HG02610 (cell line): ENCODE data around the gene CBFB.
A peak's percentile ranks its signal among the peaks of the same experiment; 100 is the strongest.
"Not testable (repeated sequence)": the region's sequence is repeated elsewhere in the genome, so short reads cannot be mapped to it uniquely, and the experiment has no call there.

ENCODE experiments used
- ATAC-seq: cut with Tn5 transposase; IDR thresholded peaks from one replicate; pipeline ENCODE4 v1.9.1; 2021; ENCODE audit warnings: mild to moderate bottlenecking, moderate library complexity; ENCODE audit not compliant: unreplicated experiment

Gene CBFB

DNA sequence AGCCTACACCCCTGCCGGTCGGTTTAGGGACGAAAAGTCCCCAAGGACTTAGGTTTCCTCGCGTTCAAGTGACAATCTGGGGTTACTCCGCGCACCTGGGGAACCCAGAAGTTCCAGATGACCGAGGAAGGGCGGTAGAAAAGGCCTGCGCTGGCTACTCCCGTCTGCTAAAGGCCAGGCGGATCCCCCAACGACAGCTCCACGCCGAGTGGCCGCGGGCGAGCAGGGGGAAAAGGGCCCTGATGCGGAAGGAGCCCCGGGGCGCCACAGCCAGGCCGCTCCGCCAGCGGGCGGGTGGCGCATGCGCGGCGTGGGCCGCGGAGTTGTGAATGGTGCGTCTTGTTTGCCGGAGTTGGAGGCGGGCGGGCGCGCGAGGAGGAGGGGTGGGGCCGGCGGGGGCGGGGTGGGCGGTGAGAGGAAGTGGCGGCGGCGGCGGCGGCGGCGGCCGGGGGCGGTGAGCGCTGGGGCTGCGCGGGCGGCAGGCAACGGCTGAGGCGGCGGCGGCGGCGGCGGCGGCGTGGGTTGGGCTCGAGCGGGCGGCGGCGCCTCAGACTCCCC is at the start of gene CBFB:
TSS of gene CBFB (plus strand) at position 454 of the 558 bp plus-strand sequence. CDS start 259 bp downstream, outside the sequence.
- peak; percentile 76 for ATAC-seq

DNA sequence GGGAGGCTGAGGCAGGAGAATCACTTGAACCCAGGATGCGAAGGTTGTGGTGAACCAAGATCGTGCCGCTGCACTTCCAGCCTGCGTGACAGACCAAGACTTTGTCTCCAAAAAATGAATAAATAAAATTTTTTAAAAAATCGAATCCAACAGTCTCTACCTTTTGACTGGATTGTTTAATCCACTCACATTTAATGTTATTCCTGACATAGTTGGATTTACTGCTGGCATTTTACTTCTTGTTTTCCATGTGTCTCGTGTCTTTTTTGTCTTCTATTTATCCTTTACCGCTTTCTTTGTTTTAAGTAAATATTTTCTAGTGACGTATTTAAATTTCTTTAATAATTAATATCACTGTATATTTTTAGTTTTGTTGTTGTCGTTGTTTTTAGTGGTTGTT is 45.9 kb upstream of the CBFB start:
- no peak for ATAC-seq

DNA sequence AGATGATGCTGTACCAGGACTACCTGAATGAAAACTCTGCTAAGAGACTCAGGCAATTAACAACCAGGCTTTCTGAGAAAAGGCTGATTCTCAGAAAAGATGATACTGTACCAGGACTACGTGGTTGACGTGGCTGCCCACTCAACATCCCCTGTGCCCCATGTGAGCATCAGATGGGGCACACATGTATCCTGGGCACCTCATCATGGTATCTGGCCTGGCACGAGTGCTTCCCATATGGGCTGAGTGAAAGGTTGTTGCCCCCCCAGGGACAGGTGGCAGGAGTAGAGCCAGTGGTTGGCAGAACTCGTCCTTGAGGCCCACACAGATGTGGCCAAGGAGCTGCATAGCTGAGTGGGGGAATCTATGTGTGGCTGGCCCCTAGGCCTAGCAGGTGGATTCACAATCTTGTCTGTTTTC is 44.0 kb upstream of the CBFB start:
- ATAC-seq: no peak

DNA sequence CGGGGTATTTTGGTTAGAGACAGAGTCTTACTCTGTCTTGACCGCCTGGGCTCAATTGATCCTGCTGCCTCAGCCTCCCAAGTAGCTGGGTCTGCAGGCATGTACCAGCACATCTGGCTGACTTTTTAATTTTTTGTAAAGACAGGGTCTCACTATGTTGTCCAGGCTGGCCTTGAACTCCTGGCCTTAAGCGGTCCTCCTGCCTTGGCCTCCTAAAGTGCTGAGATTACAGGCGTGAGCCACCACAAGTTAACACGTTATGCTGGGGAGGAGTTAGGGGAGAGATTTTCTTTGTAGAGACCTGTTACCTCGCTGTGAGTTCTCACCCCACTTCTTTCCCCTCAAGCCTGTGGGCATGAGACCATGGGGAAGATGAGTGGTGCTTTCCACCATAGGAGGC is 42.4 kb upstream of the CBFB start:
- no peak for ATAC-seq

DNA sequence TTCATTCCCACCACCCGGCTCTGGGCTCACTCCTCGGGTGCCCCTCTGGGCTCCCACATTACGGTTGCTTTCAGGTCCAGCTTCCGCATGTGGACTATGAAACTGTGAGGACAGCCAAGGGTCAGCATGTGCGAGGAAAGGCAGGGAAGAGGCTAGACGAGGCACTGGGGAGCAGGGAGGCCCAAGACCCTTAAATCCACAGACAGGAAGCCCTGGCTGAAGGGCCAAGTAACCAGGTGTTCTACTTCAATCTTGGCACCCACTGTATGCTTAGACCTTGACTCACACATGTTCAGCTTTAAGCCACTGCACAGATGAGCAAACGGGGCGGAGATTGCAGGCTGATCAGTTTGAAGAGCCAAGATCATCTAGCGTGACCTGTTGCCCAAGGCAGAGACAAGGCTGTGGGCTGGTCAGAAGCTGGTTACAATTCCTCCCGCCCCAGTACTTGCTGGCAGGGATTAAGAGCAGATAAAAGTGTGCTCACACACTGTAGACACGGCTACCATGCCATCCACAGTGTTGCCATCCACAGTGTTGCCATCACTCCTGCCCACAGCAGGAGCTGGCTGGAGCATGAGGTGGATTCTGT is 40.7 kb upstream of the CBFB start, which contains the start of gene CES4A:
TSS of gene CES4A (plus strand) at position 393 of the 592 bp plus-strand sequence. CDS start at position 577, 184 bp downstream.
- no peak for ATAC-seq

DNA sequence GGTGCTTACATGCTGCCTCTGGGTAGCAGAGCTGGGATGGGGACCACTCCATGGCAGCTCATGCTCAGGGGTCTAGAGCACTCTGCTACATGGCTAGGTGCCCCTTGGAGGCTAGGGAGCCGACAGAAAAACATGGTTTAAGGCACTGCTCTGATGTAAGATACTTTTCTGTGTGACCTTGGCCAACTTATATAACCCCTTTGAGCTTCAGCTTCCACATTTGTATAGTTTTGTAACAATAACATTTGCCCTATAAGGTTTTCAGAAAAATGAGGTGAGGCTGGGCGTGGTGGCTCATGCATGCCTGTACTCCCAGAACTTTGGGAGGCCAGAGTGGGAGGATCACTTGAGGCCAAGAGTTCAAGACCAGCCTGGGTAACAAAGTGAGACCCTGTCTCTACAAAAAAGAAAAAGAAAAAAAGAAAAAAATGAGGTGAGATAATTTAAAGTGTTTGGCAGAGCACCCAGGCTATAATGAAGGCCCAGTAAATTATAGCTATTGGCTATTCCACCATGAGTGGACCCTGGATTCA is 37.3 kb upstream of the CBFB start:
- ATAC-seq: no peak

DNA sequence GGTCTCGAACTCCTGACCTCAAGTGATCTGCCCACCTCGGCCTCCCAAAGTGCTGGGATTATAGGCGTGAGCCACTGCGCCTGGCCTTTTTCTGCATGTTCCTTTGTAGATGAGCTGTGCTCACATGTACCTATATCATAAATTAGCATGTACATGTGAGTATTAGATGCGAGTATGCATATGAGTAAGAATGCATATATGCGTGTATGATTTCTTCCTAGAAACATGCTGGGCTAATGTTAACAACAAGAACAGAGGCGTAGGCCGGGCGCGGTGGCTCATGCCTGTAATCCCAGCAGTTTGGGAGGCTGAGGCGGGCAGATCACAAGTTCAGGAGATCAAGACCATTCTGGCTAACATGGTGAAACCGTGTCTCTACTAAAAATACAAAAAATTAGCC is 35.4 kb upstream of the CBFB start:
- not testable (repeated sequence) for ATAC-seq

DNA sequence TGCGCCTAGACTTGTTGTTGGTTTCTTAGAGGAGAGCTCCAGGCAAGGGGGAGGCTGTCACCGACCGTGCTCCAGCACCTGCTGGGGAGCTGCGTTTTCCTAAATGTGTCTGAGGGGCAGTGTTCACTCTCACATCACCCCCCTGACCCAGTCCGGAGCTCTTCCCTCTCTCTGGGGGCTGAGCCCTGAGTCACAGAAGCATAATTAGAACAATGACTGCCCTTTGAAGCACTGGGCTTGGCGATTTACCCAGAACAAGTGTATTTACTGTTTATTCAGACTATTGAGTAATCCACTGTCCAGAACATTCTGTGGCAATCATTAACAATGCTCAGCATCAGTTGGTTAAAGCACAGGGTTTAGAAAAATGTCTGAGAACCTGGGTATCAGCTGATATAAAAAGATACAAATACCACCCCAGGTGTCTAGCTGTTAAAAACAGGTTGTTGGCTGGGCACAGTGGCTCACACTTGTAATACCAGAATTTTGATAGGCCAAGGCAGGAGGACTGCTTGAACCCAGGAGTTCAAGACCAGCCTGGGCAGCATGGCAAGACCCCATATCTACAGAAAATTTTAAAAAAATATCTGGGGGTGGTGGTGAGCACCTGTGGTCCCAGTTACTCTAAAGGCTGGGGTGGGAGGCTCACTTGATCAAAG is 32.5 kb upstream of the CBFB start:
- no peak for ATAC-seq

DNA sequence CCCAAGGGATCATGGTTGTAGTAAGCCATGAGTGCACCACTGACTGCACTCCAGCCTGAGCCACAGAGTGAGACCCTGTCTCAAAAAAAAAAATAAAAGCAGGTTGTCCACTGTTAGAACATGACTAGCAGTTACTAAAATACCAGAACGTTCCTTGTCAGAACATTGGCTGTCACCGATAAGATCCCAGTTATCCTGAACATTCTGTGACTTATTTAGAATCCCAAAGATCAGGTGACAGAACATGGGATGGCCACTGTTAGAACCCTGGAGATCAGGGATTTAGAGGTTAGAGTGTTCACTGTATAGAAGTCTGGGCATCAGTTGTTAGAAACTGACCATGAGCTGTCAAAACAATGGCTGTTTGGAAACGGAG is 32.0 kb upstream of the CBFB start:
- no peak for ATAC-seq

DNA sequence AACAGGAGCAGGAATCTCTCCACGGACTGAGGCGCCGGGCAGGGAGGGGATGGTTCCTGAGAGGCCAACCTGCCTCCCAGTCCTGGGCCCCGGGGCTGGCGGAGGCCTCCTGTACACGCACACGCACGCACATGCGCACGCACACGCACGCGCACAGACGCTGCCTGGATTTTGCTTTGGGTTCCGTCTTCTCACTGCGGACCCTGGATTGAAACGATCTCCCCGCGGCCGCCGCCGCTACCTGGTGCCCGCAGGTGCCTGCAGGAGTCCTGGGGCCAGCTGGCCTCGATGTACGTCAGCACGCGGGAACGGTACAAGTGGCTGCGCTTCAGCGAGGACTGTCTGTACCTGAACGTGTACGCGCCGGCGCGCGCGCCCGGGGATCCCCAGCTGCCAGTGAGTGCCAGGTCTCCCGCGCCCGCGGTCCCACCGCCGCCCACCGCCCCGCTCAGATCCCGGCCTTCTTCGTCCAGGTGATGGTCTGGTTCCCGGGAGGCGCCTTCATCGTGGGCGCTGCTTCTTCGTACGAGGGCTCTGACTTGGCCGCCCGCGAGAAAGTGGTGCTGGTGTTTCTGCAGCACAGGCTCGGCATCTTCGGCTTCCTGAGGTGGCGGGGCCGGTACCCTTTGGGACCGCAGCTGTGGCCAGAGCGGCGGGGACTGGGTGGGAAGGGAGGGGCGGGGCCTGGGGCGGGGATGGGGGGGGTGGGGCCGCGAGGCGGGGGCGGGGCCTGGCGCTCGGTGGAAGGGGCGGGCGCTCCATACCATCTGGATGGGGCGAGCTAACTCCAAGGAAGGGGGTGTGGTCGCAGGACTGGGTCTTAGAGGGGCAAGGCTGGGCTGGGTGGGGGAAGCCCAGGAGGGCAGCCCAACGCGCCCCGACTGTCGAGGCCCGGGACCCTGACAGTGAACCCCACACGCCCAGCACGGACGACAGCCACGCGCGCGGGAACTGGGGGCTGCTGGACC is 28.3 kb upstream of the CBFB start:
- ATAC-seq: peak; percentile 41

DNA sequence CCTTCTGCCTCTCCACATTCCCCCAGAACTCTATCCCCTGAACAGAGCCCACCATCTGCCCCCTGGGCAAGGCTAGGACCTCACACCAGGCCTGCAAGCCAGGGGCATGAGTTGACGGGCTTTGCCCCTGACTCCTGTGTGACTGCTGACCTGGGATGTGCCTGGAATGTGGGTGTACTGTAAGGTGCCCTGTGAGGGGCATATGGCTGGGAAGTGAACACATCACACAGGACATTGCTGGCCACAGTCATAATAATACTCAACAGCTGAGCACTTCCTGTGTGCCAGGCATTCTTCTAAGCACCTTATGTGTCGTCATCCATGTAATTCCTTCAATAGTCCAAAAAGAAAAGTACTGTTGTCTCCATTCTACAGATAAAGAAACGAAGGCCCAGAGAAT is 27.2 kb upstream of the CBFB start:
- no peak for ATAC-seq

DNA sequence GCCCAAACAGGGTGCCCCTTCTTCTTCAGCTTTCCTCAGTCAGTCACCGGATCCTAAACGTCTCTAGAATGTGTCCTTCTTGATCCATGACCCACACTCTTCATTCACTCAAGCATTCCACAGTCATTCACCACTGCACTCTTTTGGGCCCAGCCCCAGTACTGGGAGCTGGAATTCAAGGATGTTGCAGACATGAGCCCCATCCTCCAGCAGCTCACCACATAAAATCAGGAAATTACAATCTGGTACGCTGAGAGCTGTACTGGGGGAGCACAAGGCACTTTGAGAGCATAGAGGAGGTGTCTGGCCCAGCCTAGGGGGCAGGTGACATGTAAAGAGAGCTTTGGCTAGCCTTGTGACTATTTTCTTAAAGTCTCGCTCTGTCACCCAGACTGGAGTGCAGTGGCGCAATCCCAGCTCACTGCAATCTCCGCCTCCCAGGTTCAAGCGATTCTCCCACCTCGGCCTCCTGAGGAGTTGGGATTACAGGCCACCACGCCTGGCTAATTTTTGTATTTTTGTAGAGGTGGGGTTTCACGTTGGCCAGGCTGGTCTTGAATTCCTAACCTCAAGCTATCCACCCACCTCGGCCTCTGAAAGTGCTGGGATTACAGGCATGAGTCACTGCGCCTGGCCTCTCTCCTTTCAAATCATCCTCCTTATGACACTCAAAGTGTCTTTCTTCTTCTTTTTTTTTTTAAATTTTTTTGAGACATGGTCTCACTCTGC is 21.9 kb upstream of the CBFB start:
- no peak for ATAC-seq

DNA sequence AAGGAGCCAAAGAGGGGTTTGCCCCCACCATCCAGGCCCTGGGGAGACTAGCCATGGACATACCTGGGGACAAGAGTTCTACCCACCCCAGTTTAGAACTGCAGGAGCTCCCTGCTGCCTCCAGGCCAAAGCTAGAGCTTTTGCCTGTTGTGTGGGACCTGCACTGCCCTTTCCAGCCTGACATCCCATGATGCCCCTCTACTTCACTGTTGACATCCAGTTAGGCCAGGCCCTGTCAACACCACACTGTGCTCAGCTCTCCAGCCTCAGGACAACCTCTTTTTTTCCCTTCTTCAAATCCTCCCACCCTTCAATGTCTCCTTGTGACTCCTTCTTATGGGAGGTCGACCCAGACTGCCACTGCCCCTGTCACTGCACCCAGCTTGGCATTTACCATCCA is 19.8 kb upstream of the CBFB start:
- no peak for ATAC-seq

DNA sequence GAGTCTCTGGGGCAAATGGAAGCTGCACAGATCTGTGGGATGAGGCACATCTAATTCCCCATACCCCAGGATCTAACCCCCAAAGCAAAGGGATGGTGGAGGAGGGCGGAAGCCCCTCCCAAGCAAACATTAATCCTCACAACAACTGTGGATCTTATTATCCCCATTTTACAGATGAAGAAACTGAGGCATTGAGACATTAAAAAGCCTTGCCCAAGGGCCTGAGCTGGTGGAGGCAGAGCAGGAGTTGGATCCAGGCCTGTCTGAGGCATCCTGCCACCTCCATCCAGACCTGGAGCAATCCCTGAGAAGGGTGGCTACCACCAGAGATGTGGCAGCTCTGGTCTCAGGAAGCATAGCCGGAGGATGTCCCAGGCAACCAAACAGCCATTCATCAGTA is 17.7 kb upstream of the CBFB start:
- no peak for ATAC-seq

DNA sequence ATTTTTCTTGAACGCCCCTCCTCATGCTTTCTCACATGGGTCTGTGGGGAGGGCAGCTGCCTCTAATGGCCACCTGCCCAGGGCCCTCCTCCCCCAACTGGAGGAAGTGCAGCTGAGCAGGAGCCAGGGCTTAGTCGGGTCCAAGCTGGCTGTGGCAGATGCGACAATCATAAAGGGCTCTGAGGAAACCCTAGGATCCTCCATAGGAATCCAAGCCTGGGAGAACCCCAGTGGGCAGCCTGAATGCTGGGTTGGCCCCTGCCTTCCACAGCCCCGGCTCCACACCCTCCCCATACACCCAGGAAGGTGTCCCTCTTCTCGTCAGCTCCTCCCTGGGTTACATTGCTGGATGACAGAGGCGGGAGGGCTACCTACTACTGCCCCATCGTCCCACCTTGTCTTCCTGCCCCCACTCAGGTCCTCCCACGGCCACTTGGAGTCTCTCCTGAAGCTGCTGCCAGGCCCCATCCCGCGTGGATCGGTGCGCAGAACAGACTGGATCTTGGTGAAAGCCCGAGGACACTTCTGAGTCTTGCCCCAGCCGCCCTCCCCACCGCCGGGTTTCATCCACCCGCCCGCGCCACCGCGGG is 15.6 kb upstream of the CBFB start:
- no peak for ATAC-seq

DNA sequence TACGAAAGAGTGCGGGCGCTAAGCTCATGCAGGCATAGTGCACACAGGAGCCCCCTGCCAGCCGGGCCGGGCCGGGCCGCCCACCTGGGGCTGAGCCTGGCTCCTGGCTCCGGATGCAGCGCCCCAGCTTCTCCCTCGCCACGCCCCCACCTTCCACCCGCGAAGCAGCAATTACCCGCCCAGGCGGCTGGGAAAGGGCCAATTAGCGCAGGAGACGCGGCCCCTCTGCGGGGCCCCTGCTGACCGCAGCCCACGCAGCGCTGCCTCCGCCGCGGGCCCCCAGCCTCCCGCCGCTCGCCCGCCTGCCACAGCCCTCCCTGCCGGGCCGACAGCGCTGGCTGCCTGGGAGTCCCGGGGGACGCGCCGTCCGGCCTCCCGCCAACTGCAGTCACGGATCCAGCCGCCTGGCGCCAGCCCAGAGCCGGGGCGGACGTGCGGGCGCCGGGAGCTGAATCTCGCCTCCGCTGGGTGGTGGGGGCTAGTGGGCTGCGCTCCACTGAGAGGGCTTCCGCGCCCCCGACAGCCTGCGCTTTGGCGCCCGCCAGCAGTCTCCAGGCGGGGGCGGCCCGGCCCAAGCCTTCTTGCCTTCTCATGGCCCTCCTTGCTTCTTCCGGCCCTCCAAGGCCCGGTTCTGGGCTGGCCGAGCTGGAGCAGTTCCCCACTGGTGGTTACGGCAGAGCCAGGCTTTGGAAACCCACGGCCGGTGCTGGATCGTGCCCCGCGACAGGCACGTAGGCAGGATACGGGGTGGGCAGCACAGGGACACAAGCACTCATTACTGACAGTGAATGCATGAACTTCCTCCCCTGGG is 14.9 kb upstream of the CBFB start:
- peak; percentile 51 for ATAC-seq

DNA sequence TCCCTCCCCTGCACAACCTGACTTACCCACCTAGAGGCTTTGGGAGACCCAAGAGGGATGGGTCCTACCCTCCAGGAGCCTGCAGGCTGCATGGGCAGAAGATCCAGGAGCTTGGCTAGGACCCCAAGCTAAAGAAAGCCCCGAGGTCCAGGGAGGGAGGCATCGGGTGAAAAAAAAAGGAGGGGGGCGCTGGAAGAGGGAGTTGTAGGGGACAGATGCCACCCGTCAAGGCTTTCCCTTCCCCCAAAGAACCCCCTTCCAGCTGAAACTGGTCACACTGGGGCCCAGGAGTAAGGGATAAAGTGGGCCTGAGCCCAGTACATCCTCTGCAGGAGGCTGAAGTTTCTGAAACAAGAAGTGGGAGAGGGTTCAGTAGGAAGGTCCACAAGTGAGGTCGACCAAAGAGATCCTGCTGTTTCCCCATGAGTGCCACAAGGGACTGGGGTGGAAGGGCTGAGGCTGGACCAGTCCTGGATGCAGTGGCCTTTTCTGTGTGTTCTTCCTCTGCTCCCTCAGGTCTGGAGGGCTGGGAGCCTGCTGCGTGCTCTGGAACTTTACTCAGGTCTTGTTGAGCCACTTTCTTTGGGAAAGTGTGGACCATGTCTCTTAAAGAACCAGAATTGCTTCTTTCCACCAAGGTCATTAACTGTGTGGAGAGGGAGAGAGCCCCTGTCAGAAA is 14.2 kb upstream of the CBFB start:
- no peak for ATAC-seq

DNA sequence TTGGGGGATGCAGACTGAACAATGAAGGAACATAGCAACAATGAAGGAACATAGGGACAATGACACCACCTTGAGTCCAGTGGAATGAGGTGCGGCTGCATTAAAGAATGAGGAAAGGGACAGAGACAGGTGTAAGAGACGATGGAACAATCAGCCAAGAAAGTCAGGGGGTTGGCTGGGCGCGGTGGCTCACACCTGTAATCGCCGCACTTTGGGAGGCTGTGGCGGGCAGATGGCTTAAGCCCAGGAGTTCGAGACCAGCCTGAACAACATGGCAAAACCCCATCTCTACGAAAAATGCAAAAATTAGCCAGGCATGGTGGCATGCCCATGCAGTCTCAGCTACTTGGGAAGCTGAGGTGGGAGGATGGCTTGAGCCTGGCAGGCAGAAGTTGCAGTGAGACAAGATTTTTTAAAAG is 13.6 kb upstream of the CBFB start:
- no peak for ATAC-seq

DNA sequence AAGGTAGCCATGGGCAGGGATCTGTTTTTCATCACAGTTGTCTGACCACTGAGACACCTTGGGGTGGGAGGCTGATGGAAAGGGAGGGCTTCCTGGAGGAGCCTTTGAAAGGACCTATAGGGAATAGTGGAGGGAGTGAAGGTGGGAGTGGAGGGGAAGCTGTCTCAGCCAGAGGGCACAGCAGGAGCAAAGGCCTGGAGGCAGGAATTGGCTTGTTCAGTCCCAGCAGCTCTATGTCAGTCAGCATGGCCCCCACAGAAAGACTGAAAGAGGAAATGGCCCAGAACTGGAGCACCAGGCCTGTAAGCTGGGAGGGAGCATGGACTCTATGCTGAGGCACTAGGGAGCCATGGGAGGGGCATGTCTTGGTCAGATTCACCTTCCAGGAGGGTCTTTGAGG is 12.8 kb upstream of the CBFB start:
- ATAC-seq: no peak
